HepG2 (cell line): Measurements from ENCODE around the gene LIMCH1. TPM values are rescaled to one million over a fixed set of nuclear protein-coding genes. Genes with fewer than 3 reads are reported as not detected.

Experiments used
- ATAC-seq: fragments of 200-7000 bp; cut with Tn5 transposase; 3 replicates; pipeline ENCODE4 v1.9.1; 2020; ENCODE audit warnings: mild to moderate bottlenecking, moderate library complexity
- BruUV-seq: library from RNA; stranded (reverse); fragments of 400-500 nt; replicated peaks from 2 replicates; lab custom pipeline; 2021; lab: Mats Ljungman, UMichigan
- CTCF ChIA-PET: fragments of 300-600 bp; formaldehyde crosslinking; extraction: SDS; loops from one replicate; lab custom pipeline; 2021; ENCODE audit warnings: low total read pairs, inconsistent platforms, low intra/inter-chr PET ratio; lab: Yijun Ruan, JAX
- POLR2A ChIA-PET: fragments of 350-600 bp; sonication (Branson Sonifier 250); formaldehyde crosslinking; loops from one replicate; lab custom pipeline; 2020; ENCODE audit warnings: antibody characterized with exemption, inconsistent platforms; lab: Yijun Ruan, JAX
- DNase-seq: peaks from one replicate; pipeline ENCODE4 v3.0.0-alpha.2; 2015; ENCODE audit warnings: low spot score
- FAIRE-seq: peaks from 3 replicates; lab custom pipeline; 2011; peaks lifted over from hg19 to GRCh38; lab: Jason Lieb, UNC
- H2AFZ ChIP-seq: one replicate; pipeline ENCODE4 v1.6.1; 2011; ENCODE audit warnings: low read length, inconsistent platforms
- H3K27ac ChIP-seq: fragments of 300-600 bp; 3 replicates; pipeline ENCODE4 v1.8.0; 2011; ENCODE audit warnings: mixed run types, mild to moderate bottlenecking, mixed read lengths, low read length, inconsistent platforms; ENCODE audit not compliant: insufficient read depth; ENCODE audit errors: extremely low read length
- H3K27me3 ChIP-seq, 2 experiments: fragments of 200-600 bp in 1 of 2; 2 replicates in 1 of 2; 3 replicates in 1 of 2; pipeline versions ENCODE4 v1.6.0 to v1.8.0; 2011; ENCODE audit warnings: low read length in 2 of 2, mild to moderate bottlenecking in 2 of 2, moderate library complexity in 2 of 2, inconsistent platforms in 1 of 2; ENCODE audit not compliant: insufficient read depth in 2 of 2, control insufficient read depth in 1 of 2
- H3K36me3 ChIP-seq, 2 experiments: fragments of 200-600 bp in 1 of 2; replicated peaks in 1 of 2; 2 replicates in 1 of 2; 3 replicates in 1 of 2; pipeline versions ENCODE4 v1.5.1 to v1.8.0; 2011; ENCODE audit warnings: low read length in 2 of 2, inconsistent platforms in 1 of 2; ENCODE audit not compliant: insufficient read depth in 2 of 2, control insufficient read depth in 1 of 2
- H3K4me1 ChIP-seq: 2 replicates; pipeline ENCODE4 v1.5.1; 2012; ENCODE audit warnings: low read length, inconsistent platforms; ENCODE audit not compliant: insufficient read depth
- H3K4me2 ChIP-seq: 2 replicates; pipeline ENCODE4 v1.6.0; 2011; ENCODE audit warnings: low read depth, low read length, inconsistent platforms
- H3K4me3 ChIP-seq, 3 experiments: fragments of 200-600 bp in 1 of 3; sonication (generic), shearing (Covaris generic) in 1 of 3; replicated peaks in 1 of 3; 2 replicates each; pipeline ENCODE4 v1.5.1; 2011 to 2016; ENCODE audit warnings: low read length in 3 of 3, inconsistent platforms in 2 of 3, low read depth in 2 of 3, mild to moderate bottlenecking in 2 of 3, control low read depth in 1 of 3, mixed read lengths in 1 of 3; ENCODE audit not compliant: insufficient read depth in 1 of 3
- H3K79me2 ChIP-seq: one replicate; pipeline ENCODE4 v1.6.1; 2011; ENCODE audit warnings: low read length, inconsistent platforms; ENCODE audit not compliant: insufficient read depth
- H3K9ac ChIP-seq: 2 replicates; pipeline ENCODE4 v1.6.0; 2011; ENCODE audit warnings: mild to moderate bottlenecking, low read depth, low read length, inconsistent platforms; ENCODE audit not compliant: insufficient read depth
- H3K9me3 ChIP-seq: 2 replicates; pipeline ENCODE4 v1.5.1; 2012; ENCODE audit warnings: mild to moderate bottlenecking, low read length
- H4K20me1 ChIP-seq: 2 replicates; pipeline ENCODE4 v1.6.0; 2011; ENCODE audit warnings: inconsistent platforms, mild to moderate bottlenecking, low read length, moderate library complexity; ENCODE audit not compliant: insufficient read depth
- GATA4 ChIP-seq: sonication (generic); IDR thresholded peaks from 2 replicates; pipeline ENCODE4 v1.6.1; 2016; ENCODE audit warnings: antibody characterized with exemption, low read depth, borderline replicate concordance
- ZNF30 ChIP-seq: sonication (generic); formaldehyde crosslinking; IDR thresholded peaks from 2 replicates; pipeline ENCODE4 v1.5.0; 2020; ENCODE audit warnings: mild to moderate bottlenecking, missing genetic modification reagents
- ZNF33A ChIP-seq: sonication (generic); formaldehyde crosslinking; IDR thresholded peaks from 2 replicates; pipeline ENCODE4 v1.5.1; 2020; ENCODE audit warnings: missing genetic modification reagents, mild to moderate bottlenecking, moderate library complexity, borderline replicate concordance
- ZNF703 ChIP-seq: sonication (generic); formaldehyde crosslinking; IDR thresholded peaks from 2 replicates; pipeline ENCODE4 v1.5.1; 2020; ENCODE audit warnings: missing genetic modification reagents, mild to moderate bottlenecking, moderate library complexity, borderline replicate concordance
- WGBS: methylation state at CpG from one replicate; pipeline ENCODE4 v1.1.6; 2017; ENCODE audit warnings: low lambda C conversion rate; 5-methylcytosine and 5-hydroxymethylcytosine counted together
- in situ Hi-C: cut with HindIII; loops from 2 replicates; pipeline ENCODE4 v1.10.0; 2017; ENCODE audit warnings: low pct_unique_long_range_greater_than_20kb; ENCODE audit not compliant: extremely low pct_ligation_motif_present
- intact Hi-C: fragments of 100-400 bp; cut with micrococcal nuclease; formaldehyde crosslinking; loops from one replicate; pipeline ENCODE4 v1.10.0; 2022; ENCODE audit not compliant: unreplicated experiment
- polyA plus RNA-seq, 8 experiments: library from polyadenylated mRNA; depleted of rRNA in 3 of 8; stranded (reverse) in 7 of 8; unstranded in 1 of 8; fragments of >200 nt; fragmentation: Illumina TruSeq in 4 of 8; extraction: Trizol in 4 of 8; gene quantifications; 2 replicates each; pipeline versions ENCODE4 v1.2.1 to v1.2.3, GENCODE V29; 2011 to 2016; ENCODE audit warnings: low read depth in 4 of 8, missing spikeins in 1 of 8, mixed read lengths in 1 of 8; ENCODE audit not compliant: insufficient read depth in 1 of 8
- total RNA-seq, 5 experiments: library from RNA; depleted of rRNA; stranded (reverse); fragments of >200 nt; fragmentation: Illumina TruSeq; extraction: Trizol; gene quantifications; 2 replicates each; pipeline ENCODE4 v1.2.3, GENCODE V29; 2016; ENCODE audit warnings: low read depth in 1 of 5
- TF ChIP-seq, protein P1 (sequence below): sonication (generic); formaldehyde crosslinking; IDR thresholded peaks from 2 replicates; pipeline ENCODE4 v1.5.0; 2020; ENCODE audit warnings: mild to moderate bottlenecking, low read depth, missing genetic modification reagents, borderline replicate concordance
- TF ChIP-seq, protein P2 (sequence below): IDR thresholded peaks from 2 replicates; pipeline ENCODE4 v1.6.1; 2016; ENCODE audit warnings: missing genetic modification reagents, missing compliant biosample characterization

Gene LIMCH1
- total and polyA plus RNA-seq, 2 of the 13 experiments (the other 11 are each of a cell fraction or from before 2014, with no cell fraction given) = 0.04 TPM; not detected in 1

DNA sequence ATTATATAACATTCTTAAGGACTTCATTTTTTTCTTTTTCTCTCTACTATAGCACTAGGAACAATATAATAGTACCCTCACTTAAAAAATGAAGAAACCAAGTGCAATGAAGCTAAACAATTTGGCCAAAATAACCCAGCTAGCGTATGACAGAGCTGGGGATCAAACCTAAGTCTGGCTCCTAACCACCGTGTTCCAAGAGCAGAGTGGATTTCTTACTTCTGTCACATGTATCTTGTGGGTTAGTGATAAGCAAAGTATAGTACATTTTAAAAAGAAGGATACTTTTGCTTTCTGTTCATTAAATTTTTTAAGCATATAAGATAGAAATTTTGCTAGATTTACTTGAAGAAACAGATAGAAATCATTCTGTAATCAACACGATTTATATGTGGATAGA, 11.5 kb downstream of the LIMCH1 start:
- ATAC-seq (no peak), FAIRE-seq (no peak), DNase-seq (no peak)
- intact Hi-C loops = no loop called here
- Histone ChIP-seq H3K9me3 (no peaks in the 10 kb centered on the region), H3K9ac (no peak overlapping the region), H3K27ac (no peak overlapping the region), H3K36me3 (no peaks in the 10 kb centered on the region), H3K79me2 (no peaks in the 10 kb centered on the region), H3K4me2 (no peak overlapping the region), H3K4me1 (no peaks in the 10 kb centered on the region), H3K27me3 (no peaks in the 10 kb centered on the region), H3K4me3 (no peak overlapping the region), H4K20me1 (no peaks in the 10 kb centered on the region), H2AFZ (no peak overlapping the region)
- CTCF ChIA-PET = no interaction called here
- no TSS peak for BruUV-seq
- TF ChIP-seq, protein P1, sequence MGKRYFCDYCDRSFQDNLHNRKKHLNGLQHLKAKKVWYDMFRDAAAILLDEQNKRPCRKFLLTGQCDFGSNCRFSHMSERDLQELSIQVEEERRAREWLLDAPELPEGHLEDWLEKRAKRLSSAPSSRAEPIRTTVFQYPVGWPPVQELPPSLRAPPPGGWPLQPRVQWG (CRISPR knock-in tag) = no peak
- no peak for TF ChIP-seq ZNF30
- WGBS = 2% methylated on average over 3 of the region's 3 CpGs
- in situ Hi-C loops = no loop called here
- POLR2A ChIA-PET = no interaction called here

DNA sequence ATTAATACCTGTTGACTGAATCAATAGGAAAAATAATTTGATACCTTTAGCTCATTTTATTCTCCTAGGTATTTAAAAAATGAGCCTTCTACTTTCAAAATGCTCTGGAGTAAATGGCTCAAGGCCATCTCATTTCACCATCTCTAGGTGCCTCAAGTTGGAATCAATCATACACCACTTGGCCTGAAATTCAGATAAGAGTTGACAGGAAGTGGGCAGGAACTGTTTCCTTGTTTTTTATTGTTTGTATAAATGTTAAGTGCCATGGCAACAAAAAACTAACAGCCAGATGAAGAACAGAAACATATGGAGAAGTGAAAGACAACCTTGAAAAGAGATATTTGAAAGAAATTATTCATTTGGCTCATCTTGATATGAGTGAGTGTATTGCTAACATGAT, 12.4 kb downstream of the LIMCH1 start:
- intact Hi-C loops = no loop called here
- no peaks in the 10 kb centered on the region for H3K36me3 ChIP-seq
- no TSS peak for BruUV-seq
- no peak overlapping the region for H2AFZ ChIP-seq
- no peak overlapping the region for H3K9ac ChIP-seq
- ChIA-PET CTCF (no interaction called here), POLR2A (no interaction called here)
- H3K4me2 ChIP-seq = no peak overlapping the region
- ATAC-seq (no peak), DNase-seq (no peak), FAIRE-seq (no peak)
- no peaks in the 10 kb centered on the region for H3K27me3 ChIP-seq
- no peak overlapping the region for H3K27ac ChIP-seq
- no peaks in the 10 kb centered on the region for H4K20me1 ChIP-seq
- in situ Hi-C loops = no loop called here
- H3K79me2 ChIP-seq = no peaks in the 10 kb centered on the region
- no peaks in the 10 kb centered on the region for H3K4me1 ChIP-seq
- H3K4me3 ChIP-seq = no peak overlapping the region
- no peaks in the 10 kb centered on the region for H3K9me3 ChIP-seq
- no peak for TF ChIP-seq ZNF703 (CRISPR knock-in tag)
- TF ChIP-seq, protein P2, sequence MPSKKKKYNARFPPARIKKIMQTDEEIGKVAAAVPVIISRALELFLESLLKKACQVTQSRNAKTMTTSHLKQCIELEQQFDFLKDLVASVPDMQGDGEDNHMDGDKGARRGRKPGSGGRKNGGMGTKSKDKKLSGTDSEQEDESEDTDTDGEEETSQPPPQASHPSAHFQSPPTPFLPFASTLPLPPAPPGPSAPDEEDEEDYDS (CRISPR knock-in tag) = no peak
- no peak for TF ChIP-seq ZNF33A (CRISPR knock-in tag)
- TF ChIP-seq GATA4 = no peak
